Aorta (tissue), 5 donors: ENCODE results near the gene PFDN1. TPM values are rescaled to one million over a fixed set of nuclear protein-coding genes. Genes with fewer than 3 reads are reported as not detected.
"Not testable (repeated sequence)": the region's sequence is repeated elsewhere in the genome, so short reads cannot be mapped to it uniquely, and the experiment has no call there.

Experiments used
- ATAC-seq: fragments of 200-7000 bp; cut with Tn5 transposase; one replicate; pipeline ENCODE4 v1.9.1; 2022; ENCODE audit warnings: moderate library complexity; ENCODE audit not compliant: low FRiP score
- DNase-seq, 2 donors: peaks; one replicate each; pipeline ENCODE4 v3.0.0-alpha.2; 2020
- H3K27ac ChIP-seq, 2 donors: one replicate each; pipeline ENCODE4 v1.5.1; 2013; ENCODE audit warnings: low read length in 2 of 2, mild to moderate bottlenecking in 2 of 2, moderate library complexity in 2 of 2, control low read depth in 1 of 2, inconsistent platforms in 1 of 2, low read depth in 1 of 2
- H3K27me3 ChIP-seq, 2 donors: one replicate each; pipeline ENCODE4 v1.6.1; 2013; ENCODE audit warnings: control low read depth in 1 of 2, low read length in 1 of 2, mild to moderate bottlenecking in 1 of 2, moderate library complexity in 1 of 2; ENCODE audit not compliant: insufficient read depth in 2 of 2, control insufficient read depth in 1 of 2
- H3K36me3 ChIP-seq, 2 donors: one replicate each; pipeline ENCODE4 v1.6.1; 2013; ENCODE audit warnings: control low read depth in 1 of 2, low read length in 1 of 2, mild to moderate bottlenecking in 1 of 2; ENCODE audit not compliant: insufficient read depth in 2 of 2, control insufficient read depth in 1 of 2
- H3K4me1 ChIP-seq, 2 donors: one replicate each; pipeline ENCODE4 v1.6.1; 2013; ENCODE audit warnings: low read length in 2 of 2, control low read depth in 1 of 2, mild to moderate bottlenecking in 1 of 2, moderate library complexity in 1 of 2; ENCODE audit not compliant: insufficient read depth in 2 of 2, control insufficient read depth in 1 of 2
- H3K4me3 ChIP-seq, 2 donors: one replicate each; pipeline ENCODE4 v1.5.1; 2013; ENCODE audit warnings: low read length in 2 of 2, control low read depth in 1 of 2, mild to moderate bottlenecking in 1 of 2
- H3K9me3 ChIP-seq: one replicate; pipeline ENCODE4 v1.6.1; 2013; ENCODE audit warnings: mild to moderate bottlenecking, low read length; ENCODE audit not compliant: control insufficient read depth
- WGBS, 2 donors: extraction: QIAGEN DNeasy Blood & Tissue Kit; methylation state at CpG; one replicate each; pipeline ENCODE4 v1.1.7; 2013; 5-methylcytosine and 5-hydroxymethylcytosine counted together
- intact Hi-C, 2 donors: fragments of 100-400 bp; cut with DNase I; formaldehyde crosslinking; loops; one replicate each; pipeline versions ENCODE4 v1.14.2 to v1.15.0; 2022
- polyA plus RNA-seq, 2 donors: library from polyadenylated mRNA; stranded (reverse); fragments of 200-250 nt; gene quantifications; one replicate each; pipeline ENCODE4 v1.2.3, GENCODE V29; 2013
- total RNA-seq, 2 donors: library from RNA; stranded (reverse); fragmentation: NEBNext Ultra II Directional; extraction: Animal tissue kit (Norgen Biotek cat#: 25700); gene quantifications; one replicate each; pipeline ENCODE4 v1.2.1, GENCODE V29; 2021
- donor health status: healthy with polysubstance abuse.
- donor health status: Bipolar disorder and iron deficiency.
- donor health status: DM: no; HTN: no; CAD: no.
- donor health status: DM: no; HTN: no; CAD: no.
- donor health status: DM: yes; HTN: yes; CAD: no.

PFDN1 gene
- total and polyA plus RNA-seq, 4 donors: 31.8 to 89.5 (median 58.8) TPM

- Histone ChIP-seq H3K9me3 (no peaks in the 10 kb centered on the region), H3K27me3 (no peaks in the 10 kb centered on the region), H3K27ac (no peak overlapping the region), H3K36me3 (no peaks in the 10 kb centered on the region), H3K4me1 (no peaks in the 10 kb centered on the region), H3K4me3 (no peak overlapping the region)
- 73 to 75% methylated on average over 4 of the region's 4 CpGs for WGBS, 2 donors
- no peak for DNase-seq
- no peak for ATAC-seq
- intact Hi-C loops: loop anchor here (5.0 kb wide), 1 partner anchor 43 kb away; the partner anchor contains the start of gene PFDN1 (in 2 of the 2)
Measured at GRCh38 chr5:140344683-140345423, 42.0 kb upstream of the PFDN1 start.

- H3K27me3 ChIP-seq, H3K4me1 ChIP-seq, H3K4me3 ChIP-seq, H3K27ac ChIP-seq, ATAC-seq, DNase-seq, H3K9me3 ChIP-seq, H3K36me3 ChIP-seq: not testable (repeated sequence)
- 96 to 97% methylated on average over 8 of the region's 8 CpGs for WGBS, 2 donors
- intact Hi-C loops: loop anchor here in 1 of 2 donors (5.0 kb wide), 1 partner anchor 42 kb away; the partner anchor contains the start of gene PFDN1
Measured at GRCh38 chr5:140343849-140344248, 40.9 kb upstream of the PFDN1 start.

- intact Hi-C loops: loop anchor here in 1 of 2 donors (5.0 kb wide), 1 partner anchor 41 kb away; the partner anchor contains the start of gene PFDN1
- no peak for ATAC-seq
- DNase-seq: no peak
- Histone ChIP-seq H3K27me3 (no peaks in the 10 kb centered on the region), H3K4me3 (no peak overlapping the region), H3K36me3 (no peaks in the 10 kb centered on the region), H3K4me1 (no peaks in the 10 kb centered on the region), H3K27ac (no peak overlapping the region), H3K9me3 (no peaks in the 10 kb centered on the region)
- 88 to 100% methylated on average over 1 of the region's 1 CpG for whole genome bisulfite sequencing, 2 donors
Measured at GRCh38 chr5:140342896-140343295, 40.0 kb upstream of the PFDN1 start.

DNA sequence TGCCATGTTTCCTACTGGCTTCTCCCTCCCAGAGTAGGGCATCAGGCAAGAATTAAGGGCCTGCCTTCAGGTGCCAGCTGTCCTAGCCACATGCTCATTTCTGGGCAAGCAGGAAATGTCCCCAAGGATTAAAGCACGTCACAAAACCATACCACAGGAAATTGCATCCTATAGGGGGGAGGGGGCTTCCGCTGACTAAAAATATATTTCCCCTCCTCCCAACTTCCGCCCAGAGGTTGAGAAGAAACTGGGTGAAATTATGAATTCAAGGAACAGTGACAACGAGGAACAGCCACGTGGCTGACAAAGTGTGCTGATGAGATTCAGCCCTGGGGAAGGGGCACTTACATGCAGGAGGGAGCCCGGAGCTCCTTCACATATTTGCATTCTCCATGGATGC, 39.4 kb upstream of the PFDN1 start:
- Histone ChIP-seq H3K9me3 (no peaks in the 10 kb centered on the region), H3K36me3 (no peaks in the 10 kb centered on the region), H3K4me1 (no peaks in the 10 kb centered on the region), H3K4me3 (no peak overlapping the region), H3K27ac (no peak overlapping the region), H3K27me3 (no peaks in the 10 kb centered on the region)
- 83 to 87% methylated on average over 6 of the region's 6 CpGs for WGBS, 2 donors
- intact Hi-C loops: loop anchor here in 1 of 2 donors (5.0 kb wide), 1 partner anchor 40 kb away; the partner anchor contains the start of gene PFDN1
- peak in 1 of 2 donors; percentile 58 for DNase-seq
- ATAC-seq: no peak

GRCh38 chr5:140341591-140341990, 38.7 kb upstream of the PFDN1 start:
- Histone ChIP-seq H3K9me3 (no peaks in the 10 kb centered on the region), H3K4me3 (no peak overlapping the region), H3K36me3 (no peaks in the 10 kb centered on the region), H3K27ac (no peak overlapping the region), H3K4me1 (no peaks in the 10 kb centered on the region), H3K27me3 (no peaks in the 10 kb centered on the region)
- peak; percentile 77 for ATAC-seq
- intact Hi-C loops: loop anchor here in 1 of 2 donors (5.0 kb wide), 1 partner anchor 39 kb away; the partner anchor contains the start of gene PFDN1
- WGBS, 2 donors: 5 to 7% methylated on average over 5 of the region's 5 CpGs
- peak; percentile 78 to 92 for DNase-seq

DNA sequence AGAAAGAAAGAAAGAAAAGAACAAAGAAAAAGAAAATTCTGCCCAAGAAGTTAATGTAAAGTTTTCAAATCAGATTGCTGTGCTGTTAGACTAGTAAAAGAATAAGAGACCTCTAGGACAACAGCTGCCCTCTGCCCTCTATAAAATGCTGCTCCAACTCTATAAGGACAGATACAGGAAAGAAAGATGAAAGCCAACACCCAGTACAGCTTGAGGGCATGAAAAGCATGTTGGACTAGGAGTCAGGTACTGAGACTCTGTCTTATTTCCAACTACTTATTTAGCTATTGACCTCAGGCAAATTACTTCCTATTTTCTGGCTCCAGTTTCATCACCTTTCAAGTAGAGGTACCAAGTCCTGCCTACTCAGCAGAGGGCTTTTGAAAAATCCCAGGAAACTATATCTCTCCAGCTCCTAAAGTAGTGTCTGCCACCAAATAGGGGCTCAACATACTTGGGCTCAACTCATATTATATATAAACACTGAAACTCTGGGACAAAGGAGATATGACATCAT, 37.8 kb upstream of the PFDN1 start:
- no peaks in the 10 kb centered on the region for H3K4me1 ChIP-seq
- no peaks in the 10 kb centered on the region for H3K27me3 ChIP-seq
- no peak overlapping the region for H3K27ac ChIP-seq
- DNase-seq (no peak), ATAC-seq (no peak)
- H3K36me3 ChIP-seq: no peaks in the 10 kb centered on the region
- intact Hi-C loops: loop anchor here in 1 of 2 donors (5.0 kb wide), 1 partner anchor 38 kb away; the partner anchor contains the start of gene PFDN1
- H3K4me3 ChIP-seq: no peak overlapping the region
- H3K9me3 ChIP-seq: no peaks in the 10 kb centered on the region

DNA sequence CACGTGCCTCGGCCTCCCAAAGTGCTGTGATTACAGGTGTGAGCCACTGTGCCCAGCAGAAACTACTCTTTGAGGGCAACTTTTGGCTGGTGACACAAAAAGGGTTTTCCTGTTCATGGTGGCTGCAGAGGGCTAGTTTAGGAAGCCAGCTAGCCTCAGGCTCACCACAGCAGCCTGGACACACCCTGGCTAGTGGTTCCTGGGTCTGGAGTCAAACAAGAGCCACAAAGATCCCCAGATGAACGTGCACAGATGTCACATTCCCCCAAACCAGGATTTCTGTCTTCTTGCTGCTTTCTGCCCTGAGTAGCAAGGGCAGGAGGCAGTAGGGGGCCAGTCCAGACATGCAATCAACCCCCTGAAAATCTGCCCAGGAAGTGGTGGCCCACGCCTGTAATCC, 36.7 kb upstream of the PFDN1 start:
- 86 to 90% methylated on average over 4 of the region's 4 CpGs for WGBS, 2 donors
- DNase-seq: no peak
- no peaks in the 10 kb centered on the region for H3K4me1 ChIP-seq
- H3K27ac ChIP-seq: no peak overlapping the region
- H3K4me3 ChIP-seq: no peak overlapping the region
- H3K27me3 ChIP-seq: no peaks in the 10 kb centered on the region
- ATAC-seq: no peak
- H3K9me3 ChIP-seq: no peaks in the 10 kb centered on the region
- intact Hi-C loops: loop anchor here in 1 of 2 donors (5.0 kb wide), 1 partner anchor 37 kb away; the partner anchor contains the start of gene PFDN1
- no peaks in the 10 kb centered on the region for H3K36me3 ChIP-seq

- H3K4me1 ChIP-seq: no peaks in the 10 kb centered on the region
Measured at GRCh38 chr5:140338908-140339307, 36.0 kb upstream of the PFDN1 start.

GRCh38 chr5:140338336-140338735, 35.4 kb upstream of the PFDN1 start:
- Histone ChIP-seq H3K4me3 (no peak overlapping the region), H3K4me1 (no peaks in the 10 kb centered on the region), H3K27me3 (no peaks in the 10 kb centered on the region), H3K9me3 (no peaks in the 10 kb centered on the region), H3K27ac (no peak overlapping the region), H3K36me3 (no peaks in the 10 kb centered on the region)
- 57 to 59% methylated on average over 3 of the region's 3 CpGs for WGBS, 2 donors
- ATAC-seq: no peak
- DNase-seq: no peak
- intact Hi-C loops: no loop called here

More at GRCh38 chr5:140338908-140339307, 36.0 kb upstream of the PFDN1 start:
- Histone ChIP-seq H3K27me3 (no peaks in the 10 kb centered on the region), H3K36me3 (no peaks in the 10 kb centered on the region), H3K9me3 (no peaks in the 10 kb centered on the region), H3K4me3 (no peak overlapping the region), H3K27ac (no peak overlapping the region)
- ATAC-seq (no peak), DNase-seq (no peak)
- intact Hi-C loops: no loop called here
- WGBS, 2 donors: 81 to 92% methylated on average over 2 of the region's 2 CpGs
